GM21723 (cell line): ENCODE results near the gene DPP6.
"Not testable (repeated sequence)": the region's sequence is repeated elsewhere in the genome, so short reads cannot be mapped to it uniquely, and the experiment has no call there.

Experiments used
- ATAC-seq: cut with Tn5 transposase; IDR thresholded peaks from one replicate; pipeline ENCODE4 v1.9.1; 2021; ENCODE audit warnings: mild to moderate bottlenecking, moderate library complexity; ENCODE audit not compliant: unreplicated experiment

Gene DPP6

GRCh38 chr7:154146707-154147038 lies 94.5 kb downstream of the DPP6 start:
- ATAC-seq = not testable (repeated sequence)

GRCh38 chr7:154148791-154149516 lies 96.8 kb downstream of the DPP6 start:
- ATAC-seq = not testable (repeated sequence)

GRCh38 chr7:154150656-154151055 lies 98.5 kb downstream of the DPP6 start:
- ATAC-seq = not testable (repeated sequence)

- not testable (repeated sequence) for ATAC-seq
Measured at GRCh38 chr7:154151306-154151705, 99.1 kb downstream of the DPP6 start.

GRCh38 chr7:154155928-154156327 lies 103.7 kb downstream of the DPP6 start:
- not testable (repeated sequence) for ATAC-seq

GRCh38 chr7:154162921-154163320 lies 110.7 kb downstream of the DPP6 start:
- ATAC-seq = not testable (repeated sequence)

- not testable (repeated sequence) for ATAC-seq
Measured at GRCh38 chr7:154163642-154164041, 111.4 kb downstream of the DPP6 start.

- ATAC-seq = no peak
Measured at GRCh38 chr7:154167051-154167450, 114.9 kb downstream of the DPP6 start.

GRCh38 chr7:154167807-154168206 lies 115.6 kb downstream of the DPP6 start:
- ATAC-seq = no peak

GRCh38 chr7:154171422-154171821 lies 119.2 kb downstream of the DPP6 start:
- ATAC-seq = no peak

- no peak for ATAC-seq
Measured at GRCh38 chr7:154172236-154172635, 120.0 kb downstream of the DPP6 start.

- no peak for ATAC-seq
Measured at GRCh38 chr7:154177584-154177983, 125.4 kb downstream of the DPP6 start.

GRCh38 chr7:154178895-154179294 lies 126.7 kb downstream of the DPP6 start:
- ATAC-seq = no peak

- ATAC-seq = no peak
Measured at GRCh38 chr7:154183482-154183881, 131.3 kb downstream of the DPP6 start.

- no peak for ATAC-seq
Measured at GRCh38 chr7:154183946-154184345, 131.7 kb downstream of the DPP6 start.

GRCh38 chr7:154186811-154187210 lies 134.6 kb downstream of the DPP6 start:
- no peak for ATAC-seq

- ATAC-seq = no peak
Measured at GRCh38 chr7:154188330-154188729, 136.1 kb downstream of the DPP6 start.

GRCh38 chr7:154195266-154195665 lies 143.1 kb downstream of the DPP6 start:
- no peak for ATAC-seq

- no peak for ATAC-seq
Measured at GRCh38 chr7:154198481-154198880, 146.3 kb downstream of the DPP6 start.

GRCh38 chr7:154200241-154200640 lies 148.0 kb downstream of the DPP6 start:
- no peak for ATAC-seq

- ATAC-seq = no peak
Measured at GRCh38 chr7:154202002-154202401, 149.8 kb downstream of the DPP6 start.

- ATAC-seq = no peak
Measured at GRCh38 chr7:154204046-154204445, 151.8 kb downstream of the DPP6 start.

- ATAC-seq = no peak
Measured at GRCh38 chr7:154212861-154213260, 160.7 kb downstream of the DPP6 start.
